RWPE2 (cell line): ENCODE data around the gene ABCC3.
A peak's percentile ranks its signal among the peaks of the same experiment; 100 is the strongest.

Experiments
- ATAC-seq: fragments of 200-7000 bp; cut with Tn5 transposase; 3 replicates; pipeline ENCODE4 v1.9.1; 2021; ENCODE audit warnings: low read depth
- DNase-seq: peaks from one replicate; pipeline ENCODE4 v3.0.0-alpha.2; 2020; ENCODE audit warnings: low spot score
- H3K27ac ChIP-seq: fragments of 450-650 bp; 2 replicates; pipeline ENCODE4 v1.5.1; 2017; ENCODE audit warnings: mild to moderate bottlenecking; ENCODE audit not compliant: poor library complexity, severe bottlenecking
- H3K27me3 ChIP-seq: fragments of 250-450 bp; sonication (Bioruptor Pico); 2 replicates; pipeline ENCODE4 v1.5.1; 2021; ENCODE audit warnings: mild to moderate bottlenecking, moderate library complexity; ENCODE audit not compliant: insufficient read depth, poor library complexity, severe bottlenecking
- H3K36me3 ChIP-seq: fragments of 250-450 bp; sonication (Bioruptor Pico); 2 replicates; pipeline ENCODE4 v1.5.1; 2020; ENCODE audit warnings: low read depth, mild to moderate bottlenecking, moderate library complexity
- H3K4me1 ChIP-seq: fragments of 250-450 bp; sonication (Bioruptor Pico); 2 replicates; pipeline ENCODE4 v1.5.1; 2021; ENCODE audit warnings: mild to moderate bottlenecking, moderate library complexity; ENCODE audit not compliant: insufficient read depth, poor library complexity, severe bottlenecking
- H3K4me3 ChIP-seq: fragments of 250-450 bp; sonication (Bioruptor Pico); 2 replicates; pipeline ENCODE4 v1.5.1; 2021; ENCODE audit warnings: mild to moderate bottlenecking, moderate library complexity; ENCODE audit not compliant: severe bottlenecking
- H3K9me3 ChIP-seq: fragments of 250-450 bp; sonication (Bioruptor Pico); 2 replicates; pipeline ENCODE4 v1.5.1; 2021; ENCODE audit warnings: mild to moderate bottlenecking, moderate library complexity; ENCODE audit not compliant: severe bottlenecking
- CTCF ChIP-seq: fragments of 450-650 bp; IDR thresholded peaks from one replicate; pipeline ENCODE4 v1.5.1; 2017; ENCODE audit warnings: mild to moderate bottlenecking, moderate library complexity; ENCODE audit not compliant: poor library complexity, severe bottlenecking

Gene ABCC3

GRCh38 chr17:50668025-50668837, 33.5 kb downstream of the ABCC3 start:
- Histone ChIP-seq H3K9me3 (no peaks in the 10 kb centered on the region), H3K27me3 (no peaks in the 10 kb centered on the region), H3K27ac (peak overlapping the region; percentile 70), H3K4me3 (no peak overlapping the region), H3K4me1 (peaks cover 31% of the 10 kb centered on the region), H3K36me3 (peaks cover 14% of the 10 kb centered on the region; the same call in 1 of the 2 replicates)
- peak; percentile 46 for ATAC-seq
- no peak for TF ChIP-seq CTCF
- no peak for DNase-seq

GRCh38 chr17:50668838-50669581, 34.3 kb downstream of the ABCC3 start:
- H3K4me3 ChIP-seq: no peak overlapping the region
- H3K4me1 ChIP-seq: peaks cover 35% of the 10 kb centered on the region
- peaks cover 14% of the 10 kb centered on the region; the same call in 1 of the 2 replicates for H3K36me3 ChIP-seq
- TF ChIP-seq CTCF: no peak
- H3K27me3 ChIP-seq: no peaks in the 10 kb centered on the region
- H3K9me3 ChIP-seq: no peaks in the 10 kb centered on the region
- H3K27ac ChIP-seq: peak overlapping the region; percentile 70
- DNase-seq (no peak), ATAC-seq (no peak)

- ATAC-seq (no peak), DNase-seq (no peak)
- peaks cover 35% of the 10 kb centered on the region for H3K4me1 ChIP-seq
- peaks cover 29% of the 10 kb centered on the region for H3K36me3 ChIP-seq
- no peak for TF ChIP-seq CTCF
- H3K4me3 ChIP-seq: no peak overlapping the region
- H3K27ac ChIP-seq: peak overlapping the region; percentile 70
- H3K9me3 ChIP-seq: no peaks in the 10 kb centered on the region
- H3K27me3 ChIP-seq: no peaks in the 10 kb centered on the region
These were observed 37.4 kb downstream of the ABCC3 start for GRCh38 chr17:50672071-50672470.

GRCh38 chr17:50672831-50673551, 38.3 kb downstream of the ABCC3 start:
- H3K4me1 ChIP-seq: peaks cover 32% of the 10 kb centered on the region
- H3K27ac ChIP-seq: peak overlapping the region; percentile 70
- H3K36me3 ChIP-seq: peaks cover 33% of the 10 kb centered on the region
- DNase-seq (no peak), ATAC-seq (peak; percentile 76)
- H3K4me3 ChIP-seq: no peak overlapping the region
- no peaks in the 10 kb centered on the region for H3K27me3 ChIP-seq
- no peak for TF ChIP-seq CTCF
- H3K9me3 ChIP-seq: no peaks in the 10 kb centered on the region
